ENCODE data around the gene RNF31.

RNF31 gene

DNA sequence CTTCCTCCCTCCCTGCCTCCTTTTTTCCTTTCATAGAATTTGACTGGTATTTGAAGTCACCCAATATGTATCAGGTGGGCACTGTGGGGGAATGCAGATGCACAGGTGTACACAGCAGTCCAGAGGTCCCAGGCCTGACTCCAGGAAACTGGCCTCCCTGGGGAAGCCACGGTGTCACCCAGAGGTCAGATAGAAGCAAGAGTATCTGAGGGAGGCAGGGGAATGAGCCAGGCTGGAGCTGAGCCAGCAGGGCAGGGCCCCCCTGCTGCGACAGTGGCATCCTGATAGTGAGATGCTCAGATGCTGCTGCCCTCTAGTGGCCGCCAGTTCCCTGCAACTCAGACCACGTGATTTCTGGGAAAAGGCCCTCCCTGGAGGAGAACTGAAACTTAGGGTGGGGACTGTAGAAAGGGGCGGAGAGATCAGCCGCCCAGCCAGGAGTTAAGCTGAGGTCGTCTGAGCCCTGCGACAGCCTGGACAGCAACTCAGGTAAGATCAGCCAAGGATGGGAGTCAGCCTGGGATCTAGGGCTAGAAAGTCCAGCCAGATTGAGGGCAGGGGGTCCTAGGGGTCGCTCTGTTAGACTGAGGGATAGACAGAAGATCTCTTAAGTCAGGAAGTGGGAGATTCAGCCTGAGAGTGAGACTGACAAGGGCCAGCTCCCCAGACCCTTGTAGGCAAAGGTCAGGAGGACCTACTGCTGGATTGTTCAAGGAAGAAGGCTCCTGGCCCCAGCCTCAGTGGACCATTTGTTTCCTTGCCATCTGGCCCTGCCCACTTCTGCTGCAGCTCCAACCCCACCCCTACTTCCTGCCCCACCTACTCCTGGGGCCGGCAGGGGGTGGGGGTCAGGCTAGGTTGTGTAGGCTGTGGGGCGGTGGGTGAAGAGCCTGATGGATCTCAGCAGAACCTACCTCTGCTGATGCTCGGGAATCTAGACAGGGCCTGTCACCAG, 13.8 kb downstream of the RNF31 start, which contains the start of gene IRF9:
IRF9 (plus strand) TSS at position 416 of the 955 bp plus-strand sequence. CDS start 880 bp downstream, outside the sequence.
- peak; percentile 89 for DNase-seq

DNA sequence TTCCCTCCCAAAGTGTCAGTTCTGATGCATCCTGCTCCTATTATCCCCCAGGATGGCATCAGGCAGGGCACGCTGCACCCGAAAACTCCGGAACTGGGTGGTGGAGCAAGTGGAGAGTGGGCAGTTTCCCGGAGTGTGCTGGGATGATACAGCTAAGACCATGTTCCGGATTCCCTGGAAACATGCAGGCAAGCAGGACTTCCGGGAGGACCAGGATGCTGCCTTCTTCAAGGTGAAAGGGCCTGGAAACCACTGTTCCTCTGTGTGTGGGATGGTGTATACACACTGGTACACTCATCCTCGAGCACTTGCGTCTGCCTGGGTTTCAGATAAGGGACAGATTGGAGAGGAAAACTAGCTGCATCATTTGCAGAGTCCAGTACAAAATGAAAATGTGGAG, 14.8 kb downstream of the RNF31 start:
- DNase-seq, result no peak

DNA sequence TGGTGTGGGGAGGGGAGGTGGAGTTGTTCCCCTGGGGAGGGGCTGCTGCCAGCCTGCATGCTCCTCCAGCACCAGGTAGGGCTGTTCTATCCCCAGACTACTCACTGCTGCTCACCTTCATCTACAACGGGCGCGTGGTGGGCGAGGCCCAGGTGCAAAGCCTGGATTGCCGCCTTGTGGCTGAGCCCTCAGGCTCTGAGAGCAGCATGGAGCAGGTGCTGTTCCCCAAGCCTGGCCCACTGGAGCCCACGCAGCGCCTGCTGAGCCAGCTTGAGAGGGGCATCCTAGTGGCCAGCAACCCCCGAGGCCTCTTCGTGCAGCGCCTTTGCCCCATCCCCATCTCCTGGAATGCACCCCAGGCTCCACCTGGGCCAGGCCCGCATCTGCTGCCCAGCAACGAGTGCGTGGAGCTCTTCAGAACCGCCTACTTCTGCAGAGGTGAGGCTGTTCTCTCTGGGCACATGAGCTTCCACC, 17.3 kb downstream of the RNF31 start:
- no peak for DNase-seq

DNA sequence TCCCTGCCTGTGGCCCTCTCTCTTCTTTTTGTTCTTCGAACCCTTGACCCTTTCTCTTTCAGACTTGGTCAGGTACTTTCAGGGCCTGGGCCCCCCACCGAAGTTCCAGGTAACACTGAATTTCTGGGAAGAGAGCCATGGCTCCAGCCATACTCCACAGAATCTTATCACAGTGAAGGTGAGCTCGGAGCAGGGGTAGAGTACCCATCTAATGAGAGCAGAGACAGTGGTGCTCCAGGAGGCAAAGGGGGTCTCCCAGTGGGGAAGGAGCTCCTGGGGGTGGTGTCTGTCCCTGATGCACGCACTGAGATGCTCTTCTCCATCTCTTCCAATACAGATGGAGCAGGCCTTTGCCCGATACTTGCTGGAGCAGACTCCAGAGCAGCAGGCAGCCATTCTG, 18.5 kb downstream of the RNF31 start:
- DNase-seq, result no peak

DNA sequence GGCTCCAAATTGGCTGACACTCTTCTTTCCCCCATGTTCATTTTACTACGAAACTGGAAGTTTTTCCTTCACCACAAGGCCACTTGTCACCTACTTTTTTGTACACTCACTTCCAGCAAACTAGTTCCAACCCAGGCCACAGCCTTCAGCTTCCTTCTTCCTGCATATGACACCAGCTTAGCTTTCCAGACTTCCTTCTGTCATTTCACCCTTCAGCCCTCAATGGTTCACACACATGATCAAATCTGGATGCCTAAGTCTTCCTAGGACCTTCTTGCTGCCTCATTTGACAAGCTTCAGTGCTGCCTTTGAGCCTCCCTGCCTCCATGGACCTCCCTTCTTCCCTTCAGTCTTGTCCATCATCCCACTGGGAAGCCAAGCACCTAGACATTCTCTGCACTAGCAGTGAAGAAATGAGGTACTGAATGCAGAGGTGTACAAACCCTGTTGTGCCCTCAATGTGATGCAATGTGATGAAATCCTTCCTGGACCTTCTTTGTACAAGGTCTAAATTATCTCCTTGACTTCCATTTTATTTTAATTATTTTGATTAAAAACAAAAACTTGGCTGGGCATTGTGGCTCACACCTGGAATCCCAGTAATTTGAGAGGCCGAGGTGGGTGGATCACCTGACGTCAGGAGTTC, 20.3 kb downstream of the RNF31 start:
- DNase-seq, result no peak

DNA sequence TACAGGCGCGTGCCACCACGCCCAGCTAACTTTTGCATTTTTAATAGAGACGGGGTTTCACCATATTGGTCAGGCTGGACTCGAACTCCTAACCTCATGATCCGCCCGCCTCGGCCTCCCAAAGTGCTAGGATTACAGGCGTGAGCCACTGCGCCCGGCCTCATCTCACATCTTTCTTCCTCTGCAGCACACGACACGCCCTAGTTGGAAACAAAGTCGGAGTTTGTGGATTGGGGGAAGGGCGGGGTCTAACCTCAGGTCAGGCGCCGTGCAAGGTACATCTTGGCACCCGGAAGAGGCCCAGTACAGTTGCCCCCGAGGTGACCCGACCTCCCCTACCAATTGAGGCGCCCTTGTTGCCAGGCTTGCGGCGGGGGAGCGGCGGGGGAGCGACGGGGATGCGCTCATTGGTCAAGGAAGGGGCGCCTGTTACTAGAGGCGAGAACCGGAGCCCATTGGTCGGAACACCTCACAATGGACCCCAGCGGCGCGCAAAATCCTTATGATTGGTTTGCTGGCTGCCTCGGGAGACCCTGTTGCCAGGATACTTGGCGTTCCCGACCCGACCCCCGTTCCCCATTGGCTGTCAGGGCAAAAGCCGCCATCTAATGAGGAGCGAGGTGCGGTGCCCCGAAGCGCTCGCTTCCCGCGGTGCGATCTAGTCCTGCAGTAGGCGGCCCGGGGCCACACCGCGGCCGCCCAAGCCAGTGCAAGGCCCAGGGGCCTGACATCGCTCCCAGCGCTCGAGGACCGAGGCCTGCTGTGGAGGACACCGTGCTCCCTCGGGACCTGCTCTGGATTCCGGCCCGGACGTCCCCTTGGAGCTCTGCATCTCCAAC, 24.3 kb downstream of the RNF31 start, which contains the start of gene REC8:
REC8 (plus strand) TSS at position 659 of the 839 bp plus-strand sequence. CDS start 473 bp downstream, outside the sequence.
- no peak for DNase-seq

DNA sequence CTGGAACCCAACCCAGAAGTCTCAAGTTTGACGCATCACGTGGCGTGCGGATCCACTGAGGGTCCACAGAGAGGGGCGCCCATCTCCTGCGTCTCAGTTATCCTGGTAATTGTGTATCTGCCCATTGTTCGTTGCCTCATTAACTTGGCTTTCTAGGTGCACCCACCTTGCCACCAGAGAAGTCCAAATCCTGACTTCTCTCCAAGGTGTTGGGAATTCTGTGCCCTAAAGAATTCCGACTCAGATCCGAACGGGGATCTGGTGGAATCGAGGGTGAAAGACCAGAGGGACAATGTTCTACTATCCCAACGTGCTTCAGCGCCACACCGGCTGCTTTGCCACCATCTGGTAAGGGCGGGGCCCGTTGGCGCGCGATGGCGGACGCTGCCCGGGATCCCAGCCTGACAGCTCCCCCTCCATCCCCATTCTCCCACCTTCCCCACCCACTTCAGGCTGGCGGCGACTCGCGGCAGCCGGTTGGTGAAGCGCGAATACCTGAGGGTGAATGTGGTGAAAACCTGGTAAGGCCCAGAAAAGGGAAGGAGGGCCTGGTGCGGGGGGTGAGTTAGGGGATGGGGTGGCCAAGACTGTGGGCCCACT, 25.1 kb downstream of the RNF31 start:
- DNase-seq, result no peak

DNA sequence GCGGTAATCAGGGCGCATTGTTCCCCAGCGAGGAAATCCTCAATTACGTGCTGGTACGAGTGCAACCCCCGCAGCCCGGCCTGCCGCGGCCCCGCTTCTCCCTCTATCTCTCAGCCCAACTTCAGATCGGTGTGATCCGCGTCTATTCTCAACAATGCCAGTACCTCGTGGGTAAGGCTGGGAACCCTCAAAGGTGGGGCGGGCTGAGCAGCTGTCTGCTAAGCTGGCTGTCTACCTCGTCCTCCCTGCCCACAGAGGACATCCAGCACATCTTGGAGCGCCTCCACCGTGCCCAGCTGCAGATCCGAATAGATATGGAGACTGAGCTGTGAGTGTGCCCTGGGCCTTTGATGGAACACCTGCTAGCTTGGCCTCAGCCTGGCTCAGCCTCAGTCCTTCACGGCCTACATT, 25.6 kb downstream of the RNF31 start:
- DNase-seq, result no peak

DNA sequence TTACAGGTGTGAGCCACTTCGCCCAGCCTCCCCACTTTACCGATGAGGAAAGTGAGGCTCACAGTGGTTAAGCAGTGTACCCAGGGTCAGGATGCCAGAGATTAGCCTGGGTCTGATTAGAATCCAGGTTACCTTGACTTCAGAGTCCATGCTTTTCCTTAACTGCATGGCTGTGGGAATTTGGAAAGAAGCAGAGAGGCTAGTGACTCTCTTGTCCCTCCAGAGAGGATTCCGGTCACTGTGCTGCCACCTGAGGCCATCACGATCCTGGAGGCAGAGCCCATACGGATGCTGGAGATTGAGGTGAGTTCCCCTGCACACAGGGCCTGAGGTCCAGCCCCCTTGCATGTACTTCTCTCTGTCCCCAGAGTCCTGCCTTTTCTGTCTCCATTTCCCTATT, 29.3 kb downstream of the RNF31 start:
- no peak for DNase-seq

DNA sequence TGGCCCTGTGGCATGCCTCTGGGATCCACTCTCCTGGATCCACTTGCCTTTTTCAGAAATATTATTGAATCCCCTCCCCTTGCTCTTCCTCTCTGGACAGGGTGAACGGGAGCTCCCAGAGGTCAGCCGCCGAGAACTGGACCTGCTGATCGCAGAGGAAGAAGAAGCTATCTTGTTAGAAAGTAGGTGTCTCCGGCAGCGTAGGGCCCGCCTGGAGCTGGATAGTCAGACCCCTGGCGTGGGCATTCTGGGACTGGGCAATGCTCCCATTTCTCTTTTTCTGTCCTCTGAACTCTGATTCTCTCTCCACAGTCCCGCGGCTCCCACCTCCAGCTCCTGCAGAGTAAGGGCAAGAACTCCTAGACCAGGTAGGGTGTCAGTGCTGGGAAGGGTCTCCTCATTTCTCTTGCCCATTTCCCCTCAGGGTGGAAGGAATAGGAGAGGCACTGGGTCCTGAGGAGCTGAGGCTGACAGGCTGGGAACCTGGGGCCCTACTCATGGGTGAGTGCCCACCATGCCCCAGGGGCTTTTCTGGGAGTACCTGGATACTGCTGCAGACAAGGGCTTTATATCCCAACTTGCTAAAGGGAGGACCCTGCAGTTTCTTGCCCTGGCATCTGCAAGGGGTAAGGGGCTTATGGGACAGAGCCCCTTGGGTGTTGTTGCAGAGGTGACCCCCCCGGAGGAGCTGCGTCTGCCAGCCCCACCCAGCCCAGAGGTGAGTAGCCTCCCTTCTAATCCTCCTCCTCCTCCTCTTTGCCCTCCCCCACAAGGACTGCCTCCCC, 29.9 kb downstream of the RNF31 start:
- DNase-seq, result no peak

DNA sequence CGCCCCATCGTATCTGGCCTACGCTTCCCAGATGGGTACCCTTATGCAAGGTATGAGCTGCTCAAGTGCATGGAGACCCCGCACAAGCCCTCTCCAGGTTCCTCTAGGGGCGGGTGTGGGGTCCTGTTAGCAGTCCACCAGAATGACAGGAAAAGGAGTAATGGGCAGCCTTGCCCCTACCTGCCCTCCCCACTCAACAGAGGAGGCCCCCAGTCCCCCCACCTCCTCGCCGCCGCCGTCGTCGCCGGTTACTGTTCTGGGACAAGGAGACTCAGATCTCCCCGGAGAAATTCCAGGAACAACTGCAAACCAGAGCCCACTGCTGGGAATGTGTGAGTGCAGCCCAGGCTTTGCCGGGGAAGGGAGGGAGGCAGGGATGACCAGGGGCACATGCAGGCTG, 30.6 kb downstream of the RNF31 start:
- DNase-seq, result no peak

DNA sequence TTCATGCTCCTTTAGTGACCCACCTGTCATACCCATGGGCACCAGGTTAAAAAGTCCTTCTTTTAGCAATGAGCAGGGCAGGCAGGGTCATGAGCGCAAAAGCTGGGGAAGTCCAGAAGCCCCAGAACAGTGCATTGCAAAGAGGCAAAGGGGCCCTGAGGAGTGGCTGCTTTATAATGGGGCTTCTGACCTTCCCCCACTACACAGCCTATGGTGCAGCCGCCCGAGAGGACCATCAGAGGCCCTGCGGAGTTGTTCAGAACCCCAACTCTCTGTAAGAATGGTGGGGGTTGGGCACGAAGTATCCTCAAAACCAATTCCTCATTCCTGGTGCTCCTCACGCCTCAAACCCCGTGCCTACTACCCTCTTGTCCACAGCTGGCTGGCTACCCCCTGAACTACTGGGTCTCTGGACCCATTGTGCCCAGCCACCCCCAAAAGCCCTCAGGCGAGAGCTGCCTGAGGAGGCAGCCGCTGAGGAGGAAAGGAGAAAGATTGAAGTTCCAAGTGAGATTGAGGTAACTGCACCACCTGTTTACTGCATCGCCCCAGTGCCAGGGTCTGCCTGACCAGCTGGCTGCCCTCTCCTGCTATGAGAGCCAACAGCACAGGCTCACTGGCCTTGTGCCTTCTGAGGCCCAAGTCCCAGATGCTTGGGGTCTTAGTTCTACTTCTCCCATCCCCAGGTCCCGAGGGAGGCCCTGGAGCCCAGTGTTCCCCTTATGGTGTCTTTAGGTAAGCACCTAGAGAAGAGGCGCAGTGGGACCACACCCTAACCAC, 31.3 kb downstream of the RNF31 start:
- DNase-seq, result no peak

DNA sequence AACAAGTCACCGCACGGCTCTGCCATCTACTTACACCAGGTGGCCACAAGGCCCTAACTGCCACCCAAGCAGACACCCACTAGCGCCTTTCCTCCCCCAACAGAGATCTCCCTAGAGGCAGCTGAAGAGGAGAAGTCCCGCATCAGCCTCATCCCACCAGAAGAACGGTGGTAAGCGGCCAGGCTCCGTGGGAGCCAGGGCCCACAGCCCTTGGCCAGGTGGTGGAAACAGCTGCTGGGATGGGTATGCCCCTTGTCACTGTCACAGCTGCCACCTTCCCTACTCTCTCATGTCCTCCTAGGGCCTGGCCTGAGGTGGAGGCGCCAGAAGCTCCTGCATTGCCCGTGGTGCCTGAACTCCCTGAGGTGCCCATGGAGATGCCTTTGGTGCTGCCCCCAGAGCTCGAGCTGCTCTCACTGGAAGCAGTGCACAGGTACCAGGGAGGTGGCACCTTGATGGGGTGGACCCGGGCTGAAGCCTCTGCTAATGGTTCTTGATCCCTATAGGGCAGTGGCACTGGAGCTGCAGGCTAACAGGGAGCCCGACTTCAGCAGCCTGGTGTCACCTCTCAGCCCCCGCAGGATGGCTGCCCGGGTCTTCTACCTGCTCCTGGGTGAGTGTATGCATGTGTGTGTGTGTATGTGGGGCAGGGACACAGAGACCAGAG, 32.1 kb downstream of the RNF31 start:
- DNase-seq, result no peak

DNA sequence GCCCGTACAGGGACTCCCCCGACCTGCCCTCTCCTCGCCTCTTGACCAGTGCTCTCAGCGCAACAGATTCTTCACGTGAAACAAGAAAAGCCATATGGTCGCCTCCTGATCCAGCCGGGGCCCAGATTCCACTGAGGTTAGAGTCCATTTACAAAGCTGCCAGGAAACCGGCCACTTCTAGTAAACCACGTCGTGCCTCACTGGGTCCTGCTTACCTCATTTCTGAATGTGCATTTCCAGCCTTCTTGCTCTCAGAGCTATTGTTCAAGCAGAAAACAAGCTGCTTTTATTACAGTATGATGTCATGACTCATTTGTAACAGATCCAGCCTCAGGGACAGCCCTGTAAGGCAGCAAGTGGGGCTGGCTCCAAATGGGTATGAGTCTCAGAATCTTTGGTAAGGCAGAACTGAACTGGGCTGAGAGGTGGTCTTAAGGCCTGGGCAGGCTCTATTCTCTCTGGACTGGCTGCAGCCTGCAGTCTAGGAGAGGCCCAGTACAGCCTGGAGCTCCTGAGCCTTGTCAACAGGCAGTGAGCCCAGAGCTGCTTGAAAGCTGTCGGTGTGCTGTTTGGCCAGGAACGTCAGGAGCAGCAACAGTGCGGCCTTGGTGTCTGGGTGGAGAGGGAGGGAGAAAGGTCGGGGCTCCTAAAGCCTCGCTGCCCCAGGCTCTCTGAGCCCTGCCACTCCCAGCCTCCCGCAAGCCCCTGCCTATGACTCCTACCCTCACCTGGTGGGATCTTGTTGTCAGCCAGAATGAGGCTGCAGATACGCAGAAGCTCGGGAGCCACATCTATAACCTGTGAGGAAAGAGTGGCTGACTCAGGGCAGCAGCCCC, 32.9 kb downstream of the RNF31 start:
- peak; percentile 21 for DNase-seq

DNA sequence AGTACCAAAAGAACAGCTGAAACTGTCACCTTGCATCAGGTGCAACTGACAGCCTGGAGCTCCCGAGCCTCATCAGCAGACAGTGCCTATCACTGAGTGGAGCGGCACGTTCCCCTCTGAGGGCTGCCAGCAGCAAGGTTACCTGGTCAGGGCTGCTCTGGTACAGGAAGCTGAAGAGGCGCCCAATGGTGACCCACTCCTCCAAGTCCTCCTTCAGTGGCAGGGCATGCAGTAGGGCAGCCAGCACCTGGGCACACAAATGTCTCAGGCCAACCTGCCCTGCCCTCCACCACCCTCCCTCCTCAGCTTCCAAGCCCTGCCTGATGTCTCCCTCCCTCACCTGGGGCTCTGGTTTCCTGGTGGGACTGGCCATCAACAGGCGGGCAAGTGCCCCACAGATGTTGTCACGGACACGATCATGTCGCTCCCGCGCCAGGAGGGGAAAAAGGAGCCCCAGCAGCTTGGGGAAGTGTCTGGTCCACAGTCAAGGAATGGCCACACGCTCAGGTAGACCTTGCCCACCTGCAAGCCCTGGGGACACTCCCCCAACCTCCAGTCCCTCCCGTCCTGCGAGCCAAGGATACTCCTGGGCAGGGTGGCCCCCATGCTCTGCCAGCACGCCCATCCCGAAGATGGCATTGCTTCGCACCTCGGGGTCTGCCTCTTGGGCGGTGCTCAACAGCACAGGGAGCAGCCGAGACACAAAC, 34.2 kb downstream of the RNF31 start:
- DNase-seq, result no peak

DNA sequence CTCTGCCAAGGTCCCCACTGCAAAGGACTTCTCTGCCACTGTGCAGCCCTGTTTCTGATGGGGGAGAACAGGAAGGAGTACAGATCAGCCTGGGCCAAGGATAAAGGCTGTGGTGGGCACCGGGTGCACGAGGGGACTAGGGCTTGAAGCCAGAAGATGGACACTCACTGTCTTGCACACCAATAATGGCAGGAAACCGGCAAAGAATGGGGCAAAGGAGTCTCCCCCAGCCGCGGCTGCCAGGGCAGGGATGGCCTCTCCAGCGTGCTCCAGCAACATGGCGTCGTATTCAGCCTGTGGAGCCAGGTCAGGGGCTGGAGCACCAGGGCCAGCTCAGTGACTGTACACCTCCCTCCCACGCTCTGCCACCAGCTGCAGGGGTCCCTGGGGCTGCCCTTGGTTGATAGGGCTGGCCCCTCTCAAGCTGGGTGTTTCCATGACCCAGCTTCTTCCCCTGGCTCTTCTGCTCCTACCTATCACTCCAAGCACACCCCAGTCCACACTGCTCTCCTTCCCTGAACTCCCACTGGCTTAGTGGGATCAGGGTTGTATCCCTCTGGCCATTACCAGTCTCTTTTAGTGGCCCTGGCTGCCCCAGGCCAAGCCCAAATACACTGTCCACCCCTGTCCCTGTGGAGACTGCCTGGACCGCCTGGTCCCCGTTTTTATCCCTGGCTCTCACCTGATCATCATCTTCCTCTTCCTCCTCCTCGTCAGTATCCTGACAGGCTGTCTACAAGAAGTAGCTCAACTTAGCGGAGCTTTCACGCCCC, 35.0 kb downstream of the RNF31 start:
- no peak for DNase-seq

DNA sequence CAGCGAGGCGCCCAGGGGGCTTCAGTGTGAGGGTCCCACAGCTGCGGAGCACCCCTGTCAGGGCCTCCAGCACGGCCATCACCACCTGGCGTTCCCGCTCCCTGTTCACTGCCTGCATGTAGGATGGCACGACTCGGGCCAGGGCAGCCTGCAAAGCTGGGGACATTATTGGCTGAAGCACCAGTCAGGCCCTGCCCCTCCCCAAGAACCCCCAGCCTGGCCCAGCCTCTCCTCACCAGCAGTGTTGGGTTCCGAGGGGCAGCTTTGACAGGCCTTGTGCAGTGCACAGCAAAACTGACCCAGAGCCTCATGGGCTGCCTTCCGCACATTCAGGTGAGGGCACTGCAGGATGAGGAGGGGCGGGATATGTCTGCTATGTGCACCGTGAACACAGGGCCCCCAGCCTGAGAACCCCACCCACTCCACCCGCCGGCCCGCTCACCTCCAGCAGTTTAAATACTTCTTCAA, 35.8 kb downstream of the RNF31 start:
- no peak for DNase-seq

All from NCI-H2029 treated with DMSO at 0.1 percent for 48 hours (cell line).